GM23248 (cell line): ENCODE data around the gene RNFT2.

Experiments
- EZH2 ChIP-seq: fragments of 200-600 bp; sonication (generic); IDR thresholded peaks from 2 replicates; pipeline ENCODE4 v1.6.1; 2018; ENCODE audit warnings: antibody characterized with exemption, mild to moderate bottlenecking; ENCODE audit not compliant: insufficient read depth, poor library complexity, severe bottlenecking
- EZH2phosphoT487 ChIP-seq: fragments of 200-600 bp; sonication (generic); IDR thresholded peaks from 2 replicates; pipeline ENCODE4 v1.6.1; 2018; ENCODE audit warnings: antibody characterized with exemption, moderate library complexity, mild to moderate bottlenecking, low read depth; ENCODE audit not compliant: insufficient read depth

DNA sequence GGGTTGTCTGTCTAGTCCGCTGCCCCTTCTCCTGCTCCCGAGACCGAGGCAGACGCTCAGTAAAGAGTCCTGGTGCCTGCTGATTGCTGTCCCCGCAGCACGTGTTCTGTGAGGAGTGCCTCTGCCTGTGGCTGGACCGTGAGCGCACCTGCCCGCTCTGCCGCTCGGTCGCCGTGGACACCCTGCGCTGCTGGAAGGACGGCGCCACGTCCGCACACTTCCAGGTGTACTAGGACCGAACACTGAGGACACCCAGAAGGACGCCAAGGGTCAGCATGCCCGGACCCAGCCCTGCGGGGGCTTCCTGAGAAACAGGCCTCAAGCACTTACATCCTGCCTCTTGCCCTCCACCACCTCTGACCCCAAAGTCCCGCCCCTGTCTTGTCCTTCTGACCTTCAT is 111.1 kb downstream of the RNFT2 start:
- no peak for TF ChIP-seq EZH2phosphoT487
- TF ChIP-seq EZH2: no peak
